ENCODE measurements around the gene MATN1.

DNA sequence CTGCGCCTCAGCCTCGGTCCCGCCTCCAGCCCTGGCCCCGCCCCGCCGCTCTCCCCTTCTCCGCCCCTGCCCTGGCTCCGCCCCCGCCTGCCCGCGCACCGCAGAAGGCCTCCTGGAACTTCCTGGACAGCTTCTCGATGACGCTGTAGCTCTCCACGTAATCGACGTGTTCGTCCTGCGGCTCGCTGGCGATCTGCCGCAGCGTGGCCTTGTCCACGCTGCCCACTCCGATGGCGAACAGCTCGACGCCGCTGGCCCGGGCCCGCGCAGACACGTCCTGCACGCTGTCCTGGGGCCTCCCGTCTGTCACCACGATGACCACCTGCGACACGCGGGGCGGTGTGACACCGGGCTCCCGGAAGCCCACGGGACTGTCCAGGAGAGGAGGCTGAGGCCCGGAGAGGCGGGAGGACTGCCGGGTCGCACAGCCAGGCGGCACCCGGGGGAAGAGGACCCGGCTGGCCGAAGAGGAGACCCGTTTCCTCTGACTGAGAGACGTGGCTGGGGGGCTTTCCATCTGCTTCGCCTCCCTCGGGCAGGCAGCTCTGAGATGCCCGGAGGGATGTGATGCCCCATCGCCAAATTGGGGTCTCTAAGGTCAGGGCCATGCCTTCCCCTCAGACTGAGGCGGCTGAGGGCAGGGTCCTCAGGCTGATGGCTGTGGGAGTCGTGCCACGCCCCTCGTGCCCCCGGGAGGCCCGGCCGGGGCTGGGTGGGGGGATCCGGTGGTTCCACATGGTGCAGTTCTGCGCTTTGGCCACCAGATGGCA lies 4.6 kb downstream of the MATN1 start:
- peak; percentile 97 for TF ChIP-seq POLR2A (IDR thresholded peaks at IDR 0.05)
- TF ChIP-seq, protein P1, sequence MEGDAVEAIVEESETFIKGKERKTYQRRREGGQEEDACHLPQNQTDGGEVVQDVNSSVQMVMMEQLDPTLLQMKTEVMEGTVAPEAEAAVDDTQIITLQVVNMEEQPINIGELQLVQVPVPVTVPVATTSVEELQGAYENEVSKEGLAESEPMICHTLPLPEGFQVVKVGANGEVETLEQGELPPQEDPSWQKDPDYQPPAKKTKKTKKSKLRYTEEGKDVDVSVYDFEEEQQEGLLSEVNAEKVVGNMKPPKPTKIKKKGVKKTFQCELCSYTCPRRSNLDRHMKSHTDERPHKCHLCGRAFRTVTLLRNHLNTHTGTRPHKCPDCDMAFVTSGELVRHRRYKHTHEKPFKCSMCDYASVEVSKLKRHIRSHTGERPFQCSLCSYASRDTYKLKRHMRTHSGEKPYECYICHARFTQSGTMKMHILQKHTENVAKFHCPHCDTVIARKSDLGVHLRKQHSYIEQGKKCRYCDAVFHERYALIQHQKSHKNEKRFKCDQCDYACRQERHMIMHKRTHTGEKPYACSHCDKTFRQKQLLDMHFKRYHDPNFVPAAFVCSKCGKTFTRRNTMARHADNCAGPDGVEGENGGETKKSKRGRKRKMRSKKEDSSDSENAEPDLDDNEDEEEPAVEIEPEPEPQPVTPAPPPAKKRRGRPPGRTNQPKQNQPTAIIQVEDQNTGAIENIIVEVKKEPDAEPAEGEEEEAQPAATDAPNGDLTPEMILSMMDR (IDR thresholded peaks at IDR 0.05), result peak; percentile 95 to 100 (median 99)
- no peak for TF ChIP-seq EP300 (IDR thresholded peaks at IDR 0.05)
